Nephron progenitor cell (in vitro differentiated cells): ENCODE results near the gene ATG10.
A peak's percentile ranks its signal among the peaks of the same experiment; 100 is the strongest.

Experiments
- DNase-seq: peaks from one replicate; pipeline ENCODE4 v3.0.0; 2021
- H3K27ac Mint-ChIP-seq: 2 replicates; pipeline ENCODE4 v1.8.0; 2021; ENCODE audit warnings: mild to moderate bottlenecking, moderate library complexity, mixed read lengths
- H3K27me3 Mint-ChIP-seq: 2 replicates; pipeline ENCODE4 v1.8.0; 2021; ENCODE audit warnings: mild to moderate bottlenecking, low read depth, mixed read lengths; ENCODE audit not compliant: poor library complexity
- H3K36me3 Mint-ChIP-seq: 2 replicates; pipeline ENCODE4 v1.8.0; 2021; ENCODE audit warnings: low read depth, mixed read lengths
- H3K4me1 Mint-ChIP-seq: 2 replicates; pipeline ENCODE4 v1.8.0; 2021; ENCODE audit warnings: mixed read lengths
- H3K4me3 Mint-ChIP-seq: 2 replicates; pipeline ENCODE4 v1.8.0; 2021; ENCODE audit warnings: mild to moderate bottlenecking, moderate library complexity, mixed read lengths
- H3K9me3 Mint-ChIP-seq: 2 replicates; pipeline ENCODE4 v1.8.0; 2021; ENCODE audit warnings: mild to moderate bottlenecking, moderate library complexity, mixed read lengths
- TF ChIP-seq, protein P1 (sequence below): fragments of 200-600 bp; sonication (generic); IDR thresholded peaks from 2 replicates; pipeline ENCODE4 v1.5.0; 2021; ENCODE audit warnings: antibody characterized with exemption

ATG10 gene

DNA sequence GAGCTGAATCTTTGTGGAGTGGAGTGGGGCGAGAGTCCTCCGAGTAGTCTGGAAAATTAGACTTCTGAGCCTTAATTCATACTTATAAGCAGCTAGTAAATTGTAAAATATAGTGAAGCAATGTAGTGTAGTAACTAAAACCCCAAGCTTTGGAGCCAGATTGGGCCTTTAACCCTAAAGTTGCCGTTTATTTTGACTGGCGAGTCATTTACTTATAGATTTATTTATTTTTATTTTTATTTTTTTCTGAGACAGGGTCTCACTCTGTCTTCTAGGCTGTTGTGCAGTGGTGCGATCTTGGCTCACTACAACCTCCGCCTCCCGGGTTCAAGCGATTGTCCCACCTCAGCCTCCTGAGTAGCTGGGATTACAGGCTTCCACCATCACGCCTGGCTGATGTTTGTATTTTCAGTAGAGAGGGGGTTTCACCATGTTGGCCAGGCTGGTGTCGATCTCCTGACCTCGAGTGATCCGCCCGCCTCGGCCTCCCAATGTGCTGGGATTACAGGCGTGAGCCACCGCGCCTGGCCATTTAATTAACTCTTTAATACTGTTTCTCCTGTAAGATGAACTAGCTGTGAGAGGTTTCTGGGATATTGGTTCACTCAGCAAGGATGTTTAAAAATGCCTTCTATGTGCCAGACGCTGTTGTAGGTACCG, 307.0 kb downstream of the ATG10 start:
- TF ChIP-seq, protein P1, sequence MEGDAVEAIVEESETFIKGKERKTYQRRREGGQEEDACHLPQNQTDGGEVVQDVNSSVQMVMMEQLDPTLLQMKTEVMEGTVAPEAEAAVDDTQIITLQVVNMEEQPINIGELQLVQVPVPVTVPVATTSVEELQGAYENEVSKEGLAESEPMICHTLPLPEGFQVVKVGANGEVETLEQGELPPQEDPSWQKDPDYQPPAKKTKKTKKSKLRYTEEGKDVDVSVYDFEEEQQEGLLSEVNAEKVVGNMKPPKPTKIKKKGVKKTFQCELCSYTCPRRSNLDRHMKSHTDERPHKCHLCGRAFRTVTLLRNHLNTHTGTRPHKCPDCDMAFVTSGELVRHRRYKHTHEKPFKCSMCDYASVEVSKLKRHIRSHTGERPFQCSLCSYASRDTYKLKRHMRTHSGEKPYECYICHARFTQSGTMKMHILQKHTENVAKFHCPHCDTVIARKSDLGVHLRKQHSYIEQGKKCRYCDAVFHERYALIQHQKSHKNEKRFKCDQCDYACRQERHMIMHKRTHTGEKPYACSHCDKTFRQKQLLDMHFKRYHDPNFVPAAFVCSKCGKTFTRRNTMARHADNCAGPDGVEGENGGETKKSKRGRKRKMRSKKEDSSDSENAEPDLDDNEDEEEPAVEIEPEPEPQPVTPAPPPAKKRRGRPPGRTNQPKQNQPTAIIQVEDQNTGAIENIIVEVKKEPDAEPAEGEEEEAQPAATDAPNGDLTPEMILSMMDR, result no peak
- H3K27ac Mint-ChIP-seq, result peak overlapping the region; percentile 100

DNA sequence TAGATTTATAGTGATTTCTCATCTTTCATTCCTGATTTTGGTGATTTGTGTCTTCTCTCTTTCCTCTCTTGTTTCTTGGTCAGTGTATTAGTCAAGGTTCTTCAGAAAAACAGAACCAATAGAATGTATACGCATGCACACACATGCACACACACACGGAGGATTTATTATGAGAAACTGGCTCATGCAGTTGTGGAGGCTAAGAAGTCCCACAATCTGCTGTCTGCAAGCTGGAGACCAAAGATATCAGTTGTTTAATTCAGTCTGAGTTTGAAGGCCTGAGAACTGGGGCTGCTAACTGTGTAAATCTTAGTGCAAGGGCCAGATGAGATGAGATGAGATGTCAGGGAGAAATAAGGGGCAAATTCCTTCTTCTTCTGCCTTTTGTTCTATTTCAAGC, 312.1 kb downstream of the ATG10 start:
- H3K27ac Mint-ChIP-seq, result no peak overlapping the region
- TF ChIP-seq, protein P1, result no peak
- no peaks in the 10 kb centered on the region for H3K36me3 Mint-ChIP-seq
- no peak overlapping the region for H3K4me3 Mint-ChIP-seq
- no peaks in the 10 kb centered on the region for H3K27me3 Mint-ChIP-seq
- H3K4me1 Mint-ChIP-seq, result peaks cover 15% of the 10 kb centered on the region
- DNase-seq, result no peak
- H3K9me3 Mint-ChIP-seq, result no peaks in the 10 kb centered on the region

More for the DNA sequence above, 307.0 kb downstream of the ATG10 start:
- Mint-ChIP-seq H3K27me3 (no peaks in the 10 kb centered on the region), H3K4me1 (peaks cover 51% of the 10 kb centered on the region), H3K36me3 (peaks cover 36% of the 10 kb centered on the region), H3K9me3 (no peaks in the 10 kb centered on the region), H3K4me3 (peak overlapping the region; percentile 97)
- no peak for DNase-seq

DNA sequence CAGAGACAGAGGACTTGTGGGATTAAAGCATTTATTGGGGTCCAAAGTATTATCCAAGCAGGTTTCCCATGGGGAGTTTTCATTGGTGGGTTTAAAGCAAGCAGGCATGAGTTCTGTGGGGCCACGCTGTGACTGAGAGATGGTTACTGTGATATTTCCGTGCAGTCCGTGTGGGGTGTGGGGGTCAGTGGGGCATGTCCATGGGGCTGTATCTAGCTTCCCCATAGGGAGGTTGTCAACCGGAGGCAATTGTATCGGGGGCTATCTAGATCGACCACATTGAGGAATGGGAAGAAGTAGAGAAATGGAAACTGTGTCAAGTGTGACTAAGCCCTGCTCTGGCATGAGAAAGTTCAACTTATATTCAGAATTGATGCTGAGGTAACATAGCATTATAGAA, 313.4 kb downstream of the ATG10 start:
- H3K9me3 Mint-ChIP-seq, result no peaks in the 10 kb centered on the region
- DNase-seq, result no peak
- no peak overlapping the region for H3K27ac Mint-ChIP-seq
- peaks cover 9% of the 10 kb centered on the region for H3K4me1 Mint-ChIP-seq
- no peak overlapping the region for H3K4me3 Mint-ChIP-seq
- no peaks in the 10 kb centered on the region for H3K36me3 Mint-ChIP-seq
- H3K27me3 Mint-ChIP-seq, result no peaks in the 10 kb centered on the region
- TF ChIP-seq, protein P1, result no peak

DNA sequence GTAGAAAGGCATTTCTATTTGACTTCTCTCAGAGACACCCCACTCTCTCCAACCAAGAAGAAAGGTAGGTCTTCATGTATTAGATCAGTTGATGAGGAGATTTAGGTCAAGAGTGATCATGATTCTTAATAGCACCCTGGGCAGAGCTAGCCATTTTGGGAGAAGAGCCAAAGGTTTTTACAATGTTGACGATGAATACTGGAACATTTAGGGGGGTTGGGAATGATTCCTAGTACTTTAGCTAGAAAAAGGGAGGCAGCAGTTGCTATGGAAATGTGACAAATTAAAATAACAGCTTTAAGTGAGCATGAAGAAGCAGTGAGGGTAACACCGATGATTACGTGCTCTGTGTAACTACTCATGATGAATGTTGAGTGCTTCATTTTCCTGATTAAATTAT, 315.8 kb downstream of the ATG10 start:
- Mint-ChIP-seq H3K4me3 (no peak overlapping the region), H3K9me3 (no peaks in the 10 kb centered on the region), H3K36me3 (no peaks in the 10 kb centered on the region), H3K27me3 (no peaks in the 10 kb centered on the region), H3K27ac (no peak overlapping the region), H3K4me1 (peaks cover 27% of the 10 kb centered on the region)
- TF ChIP-seq, protein P1, result no peak
- DNase-seq, result no peak

DNA sequence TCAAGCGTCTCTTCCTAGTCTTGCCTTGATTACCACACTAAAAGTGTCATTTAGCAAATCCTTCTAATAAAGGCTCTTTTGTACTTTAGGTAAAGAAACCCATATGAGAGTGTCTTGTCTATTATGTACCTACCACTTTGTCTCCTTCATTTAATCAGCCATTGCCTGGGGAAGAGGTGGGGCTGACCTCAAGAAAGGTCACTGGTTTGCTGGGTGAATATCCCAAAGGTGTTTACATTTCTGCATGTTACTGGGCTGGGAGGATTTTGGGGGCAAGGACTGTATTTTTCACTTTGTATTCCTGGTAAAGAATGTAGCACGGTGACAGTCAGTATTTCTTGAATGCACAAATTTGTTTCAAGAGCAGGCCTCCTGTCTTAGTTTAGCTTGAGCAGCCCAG, 318.2 kb downstream of the ATG10 start:
- Mint-ChIP-seq H3K27me3 (no peaks in the 10 kb centered on the region), H3K4me1 (peaks cover 38% of the 10 kb centered on the region)

DNA sequence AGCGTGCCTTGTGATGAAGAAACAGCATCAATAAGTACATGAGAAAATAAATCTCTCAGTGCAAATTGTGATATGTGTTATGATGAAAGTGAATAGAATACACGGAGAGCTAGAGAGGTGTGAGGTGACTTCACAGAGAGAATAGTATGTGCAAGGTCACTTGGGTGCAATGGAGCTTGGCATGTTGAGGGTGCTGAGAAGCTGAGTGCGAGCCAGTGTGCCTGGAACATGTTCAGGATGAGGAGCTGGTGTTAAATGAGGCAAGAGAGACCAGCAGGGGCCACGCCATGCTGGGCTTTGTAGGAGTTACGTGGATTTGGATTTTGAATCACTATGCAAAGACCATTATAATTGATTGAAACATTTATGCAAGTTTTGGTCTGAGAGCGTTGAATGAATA, 319.1 kb downstream of the ATG10 start:
- Mint-ChIP-seq H3K4me3 (no peak overlapping the region), H3K36me3 (no peaks in the 10 kb centered on the region), H3K27me3 (no peaks in the 10 kb centered on the region), H3K4me1 (peaks cover 38% of the 10 kb centered on the region), H3K9me3 (no peaks in the 10 kb centered on the region), H3K27ac (no peak overlapping the region)
- no peak for DNase-seq
- TF ChIP-seq, protein P1, result no peak

More for the DNA sequence above, 318.2 kb downstream of the ATG10 start:
- Mint-ChIP-seq H3K4me3 (no peak overlapping the region), H3K9me3 (no peaks in the 10 kb centered on the region), H3K36me3 (no peaks in the 10 kb centered on the region), H3K27ac (peak overlapping the region; percentile 57)
- TF ChIP-seq, protein P1, result no peak
- DNase-seq, result no peak
